Colonic mucosa (tissue), 4 donors: ENCODE measurements around the gene SAMD3. TPM values are rescaled to one million over a fixed set of nuclear protein-coding genes. Genes with fewer than 3 reads are reported as not detected.

Source experiments
- DNase-seq: peaks from one replicate; pipeline ENCODE4 v3.0.0-alpha.2; 2020
- H3K27ac ChIP-seq: fragments of 200-600 bp; one replicate; pipeline ENCODE4 v1.8.0; 2021
- H3K27me3 ChIP-seq: fragments of 200-600 bp; one replicate; pipeline ENCODE4 v1.8.0; 2021
- H3K36me3 ChIP-seq: fragments of 200-600 bp; one replicate; pipeline ENCODE4 v1.8.0; 2021
- H3K4me1 ChIP-seq: fragments of 200-600 bp; one replicate; pipeline ENCODE4 v1.8.0; 2021; ENCODE audit warnings: mild to moderate bottlenecking
- H3K4me3 ChIP-seq: fragments of 200-600 bp; one replicate; pipeline ENCODE4 v1.8.0; 2021
- H3K9ac ChIP-seq, 2 donors: one replicate each; pipeline ENCODE4 v1.7.0; 2013; ENCODE audit warnings: control low read depth in 2 of 2, low read depth in 2 of 2, low read length in 2 of 2
- H3K9me3 ChIP-seq: fragments of 200-600 bp; one replicate; pipeline ENCODE4 v1.8.0; 2021
- CTCF ChIP-seq: fragments of 200-600 bp; IDR thresholded peaks from one replicate; pipeline ENCODE4 v1.8.0; 2022; ENCODE audit warnings: antibody characterized with exemption, mild to moderate bottlenecking
- intact Hi-C: fragments of 100-400 bp; cut with DNase I; formaldehyde crosslinking; loops from one replicate; pipeline ENCODE4 v1.14.1; 2022
- total RNA-seq, 2 donors: library from RNA; stranded (reverse); fragmentation: NEBNext Ultra II Directional in 1 of 2; extraction: Animal tissue kit (Norgen Biotek cat#: 25700) in 1 of 2; gene quantifications; one replicate each; pipeline ENCODE4 v1.2.1, GENCODE V29; 2021
- donor health status: healthy.
- donor health status: DM: no; HTN: no; CAD: no.
- donor health status: DM: no; HTN: no; CAD: no.

Gene SAMD3
- total RNA-seq, 2 donors from 2014 or later = 1.7 to 5.1 TPM

- DNase-seq = no peak
- no peak overlapping the region for H3K9ac ChIP-seq
- H3K9me3 ChIP-seq = no peaks in the 10 kb centered on the region
- intact Hi-C loops = no loop called here
- H3K27ac ChIP-seq = no peak overlapping the region
- no peak for TF ChIP-seq CTCF
- H3K4me1 ChIP-seq = no peaks in the 10 kb centered on the region
- no peaks in the 10 kb centered on the region for H3K36me3 ChIP-seq
- H3K27me3 ChIP-seq = no peaks in the 10 kb centered on the region
- no peak overlapping the region for H3K4me3 ChIP-seq
Measured at GRCh38 chr6:130188207-130188899, 34.4 kb downstream of the SAMD3 start.

GRCh38 chr6:130187335-130188206 lies 35.2 kb downstream of the SAMD3 start:
- DNase-seq = no peak
- intact Hi-C loops = no loop called here

GRCh38 chr6:130185658-130186057 lies 37.1 kb downstream of the SAMD3 start:
- Histone ChIP-seq H3K27ac (no peak overlapping the region), H3K36me3 (no peaks in the 10 kb centered on the region), H3K4me1 (no peaks in the 10 kb centered on the region), H3K4me3 (no peak overlapping the region), H3K9ac (no peak overlapping the region), H3K27me3 (no peaks in the 10 kb centered on the region), H3K9me3 (no peaks in the 10 kb centered on the region)
- DNase-seq = no peak
- no peak for TF ChIP-seq CTCF
- intact Hi-C loops = no loop called here

More at GRCh38 chr6:130187335-130188206, 35.2 kb downstream of the SAMD3 start:
- Histone ChIP-seq H3K9me3 (no peaks in the 10 kb centered on the region), H3K4me3 (no peak overlapping the region), H3K36me3 (no peaks in the 10 kb centered on the region), H3K9ac (no peak overlapping the region), H3K4me1 (no peaks in the 10 kb centered on the region), H3K27me3 (no peaks in the 10 kb centered on the region), H3K27ac (no peak overlapping the region)
- no peak for TF ChIP-seq CTCF

GRCh38 chr6:130183271-130184222 lies 39.2 kb downstream of the SAMD3 start:
- Histone ChIP-seq H3K4me3 (no peak overlapping the region), H3K4me1 (no peaks in the 10 kb centered on the region), H3K27ac (no peak overlapping the region), H3K9ac (no peak overlapping the region), H3K9me3 (no peaks in the 10 kb centered on the region), H3K36me3 (no peaks in the 10 kb centered on the region), H3K27me3 (no peaks in the 10 kb centered on the region)
- intact Hi-C loops = no loop called here
- no peak for TF ChIP-seq CTCF
- DNase-seq = no peak

- Histone ChIP-seq H3K9ac (no peak overlapping the region), H3K27ac (no peak overlapping the region)
Measured at GRCh38 chr6:130182466-130182865, 40.3 kb downstream of the SAMD3 start.

More at GRCh38 chr6:130182466-130182865, 40.3 kb downstream of the SAMD3 start:
- Histone ChIP-seq H3K9me3 (no peaks in the 10 kb centered on the region), H3K4me3 (no peak overlapping the region), H3K27me3 (no peaks in the 10 kb centered on the region), H3K4me1 (no peaks in the 10 kb centered on the region), H3K36me3 (no peaks in the 10 kb centered on the region)
- intact Hi-C loops = no loop called here
- no peak for TF ChIP-seq CTCF
- no peak for DNase-seq
